GM21619 (cell line): ENCODE results near the gene CFAP61.

Experiments used
- ATAC-seq: cut with Tn5 transposase; IDR thresholded peaks from one replicate; pipeline ENCODE4 v1.9.1; 2021; ENCODE audit not compliant: unreplicated experiment

Gene CFAP61

GRCh38 chr20:20036756-20037155 is 15.6 kb upstream of the CFAP61 start:
- ATAC-seq, result no peak

GRCh38 chr20:20037960-20038359 is 14.4 kb upstream of the CFAP61 start:
- ATAC-seq, result no peak

- no peak for ATAC-seq
Measured at GRCh38 chr20:20038586-20038985, 13.7 kb upstream of the CFAP61 start.

- no peak for ATAC-seq
Measured at GRCh38 chr20:20039752-20040387, 12.5 kb upstream of the CFAP61 start.

GRCh38 chr20:20051767-20052073 is 612 bp upstream of the CFAP61 start:
- no peak for ATAC-seq

- no peak for ATAC-seq
Measured at GRCh38 chr20:20060234-20060998, 8.1 kb downstream of the CFAP61 start.

- ATAC-seq, result no peak
Measured at GRCh38 chr20:20063941-20064702, 11.8 kb downstream of the CFAP61 start.

- no peak for ATAC-seq
Measured at GRCh38 chr20:20065361-20065760, 13.0 kb downstream of the CFAP61 start.

GRCh38 chr20:20070871-20071726 is 18.8 kb downstream of the CFAP61 start:
- ATAC-seq, result no peak

- ATAC-seq, result no peak
Measured at GRCh38 chr20:20073801-20074371, 21.6 kb downstream of the CFAP61 start.

GRCh38 chr20:20075032-20075431 is 22.7 kb downstream of the CFAP61 start:
- no peak for ATAC-seq

GRCh38 chr20:20076297-20077065 is 24.1 kb downstream of the CFAP61 start:
- no peak for ATAC-seq

GRCh38 chr20:20078041-20078440 is 25.7 kb downstream of the CFAP61 start:
- no peak for ATAC-seq

GRCh38 chr20:20079102-20079784 is 26.9 kb downstream of the CFAP61 start:
- ATAC-seq, result no peak

- ATAC-seq, result no peak
Measured at GRCh38 chr20:20083807-20084206, 31.5 kb downstream of the CFAP61 start.

GRCh38 chr20:20084296-20084752 is 32.0 kb downstream of the CFAP61 start:
- no peak for ATAC-seq

- ATAC-seq, result no peak
Measured at GRCh38 chr20:20085071-20085470, 32.7 kb downstream of the CFAP61 start.

- ATAC-seq, result no peak
Measured at GRCh38 chr20:20085812-20086211, 33.5 kb downstream of the CFAP61 start.

- no peak for ATAC-seq
Measured at GRCh38 chr20:20089018-20089417, 36.7 kb downstream of the CFAP61 start.
